Measurements from ENCODE around the gene SPOCK1.

GRCh38 chr5:137312011-137312410, 187.1 kb downstream of the SPOCK1 start:
- TF ChIP-seq CTCF (IDR thresholded peaks at IDR 0.05): no peak
- no peak for TF ChIP-seq POLR2AphosphoS5 (IDR thresholded peaks at IDR 0.05)
